Measurements from ENCODE around the gene GRIP2. TPM values are rescaled to one million over a fixed set of nuclear protein-coding genes. Genes with fewer than 3 reads are reported as not detected.

The GRIP2 gene
- total RNA-seq, 1 experiment from 2014 or later: not detected

DNA sequence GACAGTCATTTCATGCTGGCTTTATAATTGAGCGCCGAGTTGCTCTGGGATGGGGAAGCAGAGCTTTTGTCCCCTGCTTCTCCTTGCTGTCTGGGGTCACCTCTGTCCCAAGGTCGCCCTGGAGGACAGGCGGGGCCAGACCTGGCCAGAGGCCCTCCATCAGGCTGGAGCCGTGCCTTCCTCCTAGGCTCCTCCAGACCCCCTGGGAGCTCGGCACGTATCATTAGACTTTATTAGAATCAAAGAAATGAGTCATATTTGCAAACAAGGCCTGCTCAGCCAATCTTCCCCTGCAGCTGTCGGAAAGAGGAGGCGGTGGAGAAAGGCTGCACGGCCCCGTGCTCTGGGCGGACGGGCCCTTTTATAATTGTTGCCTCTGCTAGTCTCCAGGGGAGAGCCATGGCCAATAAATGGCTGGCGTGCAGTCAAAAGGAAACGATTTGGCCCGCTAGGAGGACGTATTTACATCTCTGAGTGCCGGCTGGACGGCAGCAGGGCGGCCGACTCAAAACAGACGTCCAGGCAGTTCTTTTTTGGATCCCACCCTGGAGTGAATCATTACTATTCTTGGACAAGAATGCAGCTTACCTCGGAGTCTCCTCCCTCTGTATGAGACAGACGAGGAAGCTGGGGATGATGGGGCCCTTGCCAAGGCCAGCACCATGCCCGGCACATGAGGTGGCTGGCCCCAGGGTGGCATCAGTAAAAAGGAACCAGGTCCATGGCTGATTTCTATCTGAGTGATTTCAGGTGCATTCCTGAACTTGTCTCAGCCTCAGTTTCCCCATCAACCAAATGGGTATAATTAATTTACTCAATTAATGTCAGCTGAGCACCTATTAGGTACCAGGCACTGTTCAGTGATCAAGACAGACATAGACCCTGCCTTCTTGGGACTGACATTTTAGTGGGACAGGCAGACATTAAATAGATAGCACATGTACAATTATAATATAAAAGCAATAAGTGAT is 87.1 kb downstream of the GRIP2 start:
- H3K4me3 Mint-ChIP-seq (ENCODE audit: unreplicated experiment): no peak overlapping the region
- POLR2A ChIA-PET: interaction anchor here (0.6 to 1.1 kb wide), 3 partner anchors 252 to 276 kb away, joined by 3 read pairs; no protein-coding TSS in a partner anchor
- intact Hi-C loops (cut with micrococcal nuclease): loop anchor here (2.0 kb wide), 1 partner anchor 50 kb away; the partner anchor contains the start of gene SLC6A6

DNA sequence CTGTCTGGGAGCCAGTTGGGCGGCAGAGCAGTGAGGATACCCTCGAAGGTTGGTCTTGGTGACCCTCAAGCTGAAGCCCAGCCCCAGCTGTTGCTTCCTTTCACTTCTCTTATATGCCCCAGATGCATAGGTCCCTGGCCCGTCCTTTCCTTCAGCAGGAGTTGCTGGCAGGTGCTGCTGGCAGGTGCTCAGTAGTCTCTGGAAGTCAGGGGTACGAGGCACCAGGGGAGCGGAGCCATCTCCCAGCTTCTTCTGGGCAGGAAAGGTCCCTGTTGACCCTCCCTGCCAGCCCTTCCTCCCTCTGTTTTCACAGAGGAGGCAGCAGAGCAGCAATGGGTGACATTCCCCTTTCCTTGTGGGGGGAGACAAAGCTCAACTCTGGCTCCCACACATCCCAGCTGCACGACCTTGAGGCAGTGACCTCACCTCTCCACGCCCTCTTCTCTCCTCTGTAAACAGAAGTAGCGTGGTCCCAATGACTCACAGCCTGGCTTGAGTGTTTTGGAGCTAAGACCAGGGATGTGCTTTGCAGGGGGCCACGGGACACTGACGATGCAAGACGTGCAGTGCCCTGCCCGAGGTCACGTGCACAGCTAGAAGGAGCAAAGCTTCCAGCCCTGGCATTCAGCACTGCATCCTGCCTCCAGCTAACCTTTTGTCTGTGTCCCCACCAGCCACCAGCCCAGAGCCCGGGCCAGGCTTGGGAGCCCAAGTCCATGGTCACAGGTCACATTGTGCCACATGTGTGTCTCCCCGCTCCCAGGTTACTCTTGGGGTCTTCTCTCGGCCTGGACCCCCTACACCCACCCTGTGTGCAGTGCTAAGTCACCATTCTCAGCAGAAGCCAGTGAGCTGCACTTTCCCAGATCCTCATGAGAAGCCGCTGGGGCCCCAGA is 88.0 kb downstream of the GRIP2 start:
- no peak overlapping the region for H3K4me3 Mint-ChIP-seq (ENCODE audit: unreplicated experiment)
- intact Hi-C loops (cut with micrococcal nuclease): loop anchor here (2.0 kb wide), 1 partner anchor 49 kb away; the partner anchor contains the start of gene SLC6A6

More for the DNA sequence above, 87.1 kb downstream of the GRIP2 start:
- no peaks in the 10 kb centered on the region for H3K27me3 Mint-ChIP-seq (ENCODE audit: insufficient read depth, unreplicated experiment)
- peak; percentile 88 for DNase-seq (ENCODE audit: unreplicated experiment)
- H3K27ac Mint-ChIP-seq (ENCODE audit: low read depth, unreplicated experiment): peak overlapping the region; percentile 67
- H3K36me3 Mint-ChIP-seq (ENCODE audit: insufficient read depth, unreplicated experiment): peaks cover 6% of the 10 kb centered on the region
- TF ChIP-seq, protein P1, sequence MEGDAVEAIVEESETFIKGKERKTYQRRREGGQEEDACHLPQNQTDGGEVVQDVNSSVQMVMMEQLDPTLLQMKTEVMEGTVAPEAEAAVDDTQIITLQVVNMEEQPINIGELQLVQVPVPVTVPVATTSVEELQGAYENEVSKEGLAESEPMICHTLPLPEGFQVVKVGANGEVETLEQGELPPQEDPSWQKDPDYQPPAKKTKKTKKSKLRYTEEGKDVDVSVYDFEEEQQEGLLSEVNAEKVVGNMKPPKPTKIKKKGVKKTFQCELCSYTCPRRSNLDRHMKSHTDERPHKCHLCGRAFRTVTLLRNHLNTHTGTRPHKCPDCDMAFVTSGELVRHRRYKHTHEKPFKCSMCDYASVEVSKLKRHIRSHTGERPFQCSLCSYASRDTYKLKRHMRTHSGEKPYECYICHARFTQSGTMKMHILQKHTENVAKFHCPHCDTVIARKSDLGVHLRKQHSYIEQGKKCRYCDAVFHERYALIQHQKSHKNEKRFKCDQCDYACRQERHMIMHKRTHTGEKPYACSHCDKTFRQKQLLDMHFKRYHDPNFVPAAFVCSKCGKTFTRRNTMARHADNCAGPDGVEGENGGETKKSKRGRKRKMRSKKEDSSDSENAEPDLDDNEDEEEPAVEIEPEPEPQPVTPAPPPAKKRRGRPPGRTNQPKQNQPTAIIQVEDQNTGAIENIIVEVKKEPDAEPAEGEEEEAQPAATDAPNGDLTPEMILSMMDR (IDR thresholded peaks at IDR 0.05; ENCODE audit: unreplicated experiment): no peak
- CTCF ChIA-PET: interaction anchor here (0.6 to 5.6 kb wide), 12 partner anchors 10 to 756 kb away, joined by 3 to 38 read pairs (median 4); partner anchors contain the start of gene SLC6A6
- no TSS peak for BruUV-seq (replicated peaks)
- H3K4me1 Mint-ChIP-seq (ENCODE audit: insufficient read depth, unreplicated experiment): peaks cover 17% of the 10 kb centered on the region
- H3K9me3 Mint-ChIP-seq (ENCODE audit: unreplicated experiment): no peaks in the 10 kb centered on the region

GRCh38 chr3:14450922-14451606 is 89.1 kb downstream of the GRIP2 start:
- no peak overlapping the region for H3K27ac Mint-ChIP-seq (ENCODE audit: low read depth, unreplicated experiment)
- no peak overlapping the region for H3K4me3 Mint-ChIP-seq (ENCODE audit: unreplicated experiment)
- H3K36me3 Mint-ChIP-seq (ENCODE audit: insufficient read depth, unreplicated experiment): peaks cover 17% of the 10 kb centered on the region
- H3K4me1 Mint-ChIP-seq (ENCODE audit: insufficient read depth, unreplicated experiment): peaks cover 17% of the 10 kb centered on the region
- CTCF ChIA-PET: interaction anchor here (0.6 to 1.2 kb wide), 2 partner anchors 24 to 73 kb away, joined by 3 read pairs; no protein-coding TSS in a partner anchor
- BruUV-seq (replicated peaks): no TSS peak
- DNase-seq (ENCODE audit: unreplicated experiment): no peak
- TF ChIP-seq, protein P1 (IDR thresholded peaks at IDR 0.05; ENCODE audit: unreplicated experiment): no peak
- no peaks in the 10 kb centered on the region for H3K27me3 Mint-ChIP-seq (ENCODE audit: insufficient read depth, unreplicated experiment)
- no peaks in the 10 kb centered on the region for H3K9me3 Mint-ChIP-seq (ENCODE audit: unreplicated experiment)
- intact Hi-C loops (cut with micrococcal nuclease): no loop called here
- POLR2A ChIA-PET: no interaction called here

More for the DNA sequence above, 88.0 kb downstream of the GRIP2 start:
- ChIA-PET CTCF (interaction anchor here (0.6 to 5.6 kb wide), 10 partner anchors 10 to 350 kb away, joined by 3 to 38 read pairs (median 3); partner anchors contain the start of gene SLC6A6), POLR2A (interaction anchor here (0.6 to 1.1 kb wide), 3 partner anchors 252 to 275 kb away, joined by 3 read pairs; no protein-coding TSS in a partner anchor)
- peak; percentile 76 for DNase-seq (ENCODE audit: unreplicated experiment)
- Mint-ChIP-seq H3K4me1 (ENCODE audit: insufficient read depth, unreplicated experiment) (peaks cover 17% of the 10 kb centered on the region), H3K27me3 (ENCODE audit: insufficient read depth, unreplicated experiment) (no peaks in the 10 kb centered on the region), H3K27ac (ENCODE audit: low read depth, unreplicated experiment) (peak overlapping the region; percentile 67), H3K36me3 (ENCODE audit: insufficient read depth, unreplicated experiment) (peaks cover 11% of the 10 kb centered on the region), H3K9me3 (ENCODE audit: unreplicated experiment) (no peaks in the 10 kb centered on the region)
- TF ChIP-seq, protein P1 (IDR thresholded peaks at IDR 0.05; ENCODE audit: unreplicated experiment): no peak
- no TSS peak for BruUV-seq (replicated peaks)

Data from MCF 10A (cell line).